NCI-H2107 treated with DMSO at 0.1 percent for 48 hours (cell line): ENCODE results near the gene RHAG.

Experiments used
- DNase-seq: peaks from one replicate; lab custom pipeline; 2025; ENCODE audit not compliant: unreplicated experiment; lab: John Stamatoyannopoulos, UW

The RHAG gene

DNA sequence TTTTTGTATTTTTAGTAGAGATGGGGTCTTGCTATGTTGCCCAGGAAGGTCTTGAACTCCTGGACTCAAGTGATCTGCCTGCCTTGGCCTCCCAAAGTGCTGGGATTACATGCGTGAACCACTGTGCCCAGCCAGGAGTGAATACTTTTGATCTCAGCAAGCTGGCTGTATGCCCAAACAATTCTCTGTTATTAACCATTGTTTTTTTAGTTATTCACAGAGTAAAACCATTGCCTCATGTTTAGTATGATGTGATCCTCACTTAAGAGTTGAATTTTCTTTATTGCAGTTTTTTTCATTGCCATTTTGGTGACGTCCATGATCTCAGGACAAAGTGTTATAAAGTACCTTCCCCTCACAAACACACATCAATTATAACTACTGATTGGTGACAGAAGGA, 71.4 kb downstream of the RHAG start:
- no peak for DNase-seq

DNA sequence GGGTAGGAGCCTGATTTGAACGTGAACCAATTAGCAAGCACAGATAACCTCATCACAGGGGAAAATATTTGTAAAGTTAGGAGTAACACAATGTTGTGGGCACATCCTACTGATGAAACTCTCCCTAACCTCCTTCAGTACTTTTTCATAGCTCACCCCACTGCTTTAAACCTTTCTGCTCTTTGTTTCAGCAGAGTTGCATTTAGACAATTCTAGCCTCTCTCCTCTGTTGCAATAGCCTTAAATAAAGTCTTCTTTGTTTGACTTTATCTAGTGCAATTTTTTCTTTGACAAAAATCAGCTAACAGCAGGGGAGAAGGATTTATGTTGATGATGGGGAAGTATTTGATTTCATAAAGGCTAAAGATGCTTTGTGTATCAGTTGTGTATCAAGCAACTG, 72.1 kb downstream of the RHAG start:
- no peak for DNase-seq

DNA sequence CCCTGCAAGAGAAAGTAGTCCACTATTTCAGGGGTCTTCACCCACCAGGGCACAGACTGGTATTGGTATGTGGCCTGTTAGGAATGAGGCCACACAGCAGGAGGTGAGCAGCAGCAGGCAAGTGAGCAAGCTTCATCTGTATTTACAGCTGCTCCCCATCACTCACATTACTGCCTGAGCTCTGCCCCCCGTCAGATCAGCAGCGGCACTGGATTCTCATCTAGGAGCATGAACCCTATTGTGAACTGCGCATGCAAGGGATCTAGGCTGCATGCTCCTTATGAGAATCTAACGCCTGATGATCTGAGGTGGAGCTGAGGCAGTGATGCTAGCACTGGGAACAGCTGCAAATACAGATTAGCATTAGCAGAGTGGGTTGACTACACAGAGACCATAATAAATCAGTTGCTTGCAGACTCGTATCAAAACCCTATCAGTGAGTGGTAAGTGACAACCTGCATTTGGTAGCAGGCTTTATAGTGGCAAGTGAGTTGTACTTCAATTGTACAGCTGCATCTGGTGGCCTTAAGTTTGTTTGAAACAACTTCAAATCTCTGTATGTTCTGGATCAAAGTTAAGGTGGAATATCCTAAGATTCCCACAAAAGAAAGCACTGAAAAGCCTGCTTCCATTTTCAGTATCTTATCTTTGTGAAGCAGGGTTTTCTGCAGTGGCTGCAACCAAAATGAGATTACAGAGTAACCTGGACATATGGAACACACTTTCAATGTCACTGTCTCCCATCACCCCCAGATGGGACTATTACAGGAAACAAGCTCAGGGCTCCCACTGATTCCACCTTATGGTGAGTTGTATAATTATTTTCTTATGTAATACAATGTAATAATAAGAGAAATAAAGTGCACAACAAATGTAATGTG, 73.4 kb downstream of the RHAG start:
- no peak for DNase-seq

DNA sequence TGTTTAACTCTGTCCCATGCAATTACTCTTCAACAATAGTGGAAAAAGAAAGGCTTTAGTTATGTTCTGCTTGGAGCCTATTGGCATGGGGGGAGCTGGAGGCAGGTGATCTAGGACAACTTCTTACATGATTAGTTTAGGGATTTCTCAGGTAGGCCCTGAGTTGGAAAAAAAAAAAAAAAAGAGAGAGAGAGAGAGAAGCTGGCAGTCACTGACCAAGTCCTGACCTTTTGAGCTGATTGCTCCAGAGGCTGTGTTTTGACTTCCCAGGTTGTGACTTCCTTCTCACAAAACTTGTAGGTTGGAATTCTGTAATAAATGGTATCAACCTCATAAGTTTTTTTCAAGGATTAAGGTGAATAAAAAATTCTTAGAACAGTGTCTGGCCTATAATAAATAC, 78.4 kb downstream of the RHAG start:
- no peak for DNase-seq

DNA sequence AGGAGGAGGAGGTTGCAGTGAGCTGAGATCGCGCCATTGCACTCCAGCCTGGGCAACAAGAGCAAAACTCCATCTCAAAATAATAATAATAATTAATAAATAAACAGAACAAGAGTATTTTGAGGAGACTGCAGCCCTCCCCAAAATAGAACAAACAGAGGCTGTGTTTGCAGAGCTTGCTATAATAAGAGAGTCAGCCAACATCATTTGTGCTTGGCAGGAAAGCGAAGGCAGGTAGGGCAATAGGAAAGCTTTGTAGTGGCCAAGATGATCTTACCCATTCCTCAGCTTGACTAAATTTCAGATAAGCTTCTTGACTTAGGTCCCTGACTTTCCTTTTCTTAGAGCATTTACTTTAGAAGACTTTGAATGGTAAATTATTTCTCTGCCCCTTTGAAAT, 79.5 kb downstream of the RHAG start:
- no peak for DNase-seq

DNA sequence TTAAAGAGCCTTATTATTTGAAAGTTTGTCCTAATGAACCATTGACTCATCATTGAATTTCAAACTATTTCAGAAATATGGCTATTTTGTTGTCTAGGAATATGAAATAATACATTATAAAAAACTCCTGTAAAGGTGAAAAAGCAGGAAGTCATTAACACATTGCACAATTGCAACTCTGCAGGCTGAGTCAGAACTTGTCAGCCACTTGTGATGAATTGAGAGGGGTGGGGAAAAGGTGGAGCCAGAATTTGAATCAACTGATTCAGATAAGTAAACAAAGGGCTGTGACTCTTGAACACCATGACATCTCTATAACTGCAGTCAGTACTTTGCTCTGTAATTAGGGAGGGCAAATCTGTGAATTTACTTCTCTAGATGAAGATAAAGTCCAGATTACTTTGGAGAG, 80.2 kb downstream of the RHAG start:
- peak; percentile 40 for DNase-seq

DNA sequence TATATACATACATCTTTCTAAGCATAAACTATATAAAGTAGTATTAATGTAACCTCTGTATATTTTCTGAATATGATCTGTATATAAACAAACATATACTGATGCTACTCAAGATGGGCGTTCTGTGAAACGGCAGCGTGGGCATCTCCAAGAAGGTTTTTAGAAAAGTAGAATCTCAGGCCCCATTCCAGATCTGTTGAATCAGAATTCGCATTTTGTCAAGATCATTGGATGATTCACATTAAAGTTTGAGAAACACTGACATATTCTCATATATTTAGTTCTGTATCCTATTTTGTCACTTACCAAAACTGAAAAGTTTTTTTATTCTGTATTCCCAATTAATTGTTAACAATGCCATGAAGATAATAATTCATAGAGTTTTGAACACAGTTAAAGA, 80.7 kb downstream of the RHAG start:
- no peak for DNase-seq
